NCI-H1930 (cell line): ENCODE results near the gene KCTD2.
"Not testable (repeated sequence)": the region's sequence is repeated elsewhere in the genome, so short reads cannot be mapped to it uniquely, and the experiment has no call there.

Source experiments
- DNase-seq, 2 experiments: peaks; one replicate each; lab custom pipeline; 2025; lab: John Stamatoyannopoulos, UW

The KCTD2 gene, protein sequence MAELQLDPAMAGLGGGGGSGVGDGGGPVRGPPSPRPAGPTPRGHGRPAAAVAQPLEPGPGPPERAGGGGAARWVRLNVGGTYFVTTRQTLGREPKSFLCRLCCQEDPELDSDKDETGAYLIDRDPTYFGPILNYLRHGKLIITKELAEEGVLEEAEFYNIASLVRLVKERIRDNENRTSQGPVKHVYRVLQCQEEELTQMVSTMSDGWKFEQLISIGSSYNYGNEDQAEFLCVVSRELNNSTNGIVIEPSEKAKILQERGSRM

DNA sequence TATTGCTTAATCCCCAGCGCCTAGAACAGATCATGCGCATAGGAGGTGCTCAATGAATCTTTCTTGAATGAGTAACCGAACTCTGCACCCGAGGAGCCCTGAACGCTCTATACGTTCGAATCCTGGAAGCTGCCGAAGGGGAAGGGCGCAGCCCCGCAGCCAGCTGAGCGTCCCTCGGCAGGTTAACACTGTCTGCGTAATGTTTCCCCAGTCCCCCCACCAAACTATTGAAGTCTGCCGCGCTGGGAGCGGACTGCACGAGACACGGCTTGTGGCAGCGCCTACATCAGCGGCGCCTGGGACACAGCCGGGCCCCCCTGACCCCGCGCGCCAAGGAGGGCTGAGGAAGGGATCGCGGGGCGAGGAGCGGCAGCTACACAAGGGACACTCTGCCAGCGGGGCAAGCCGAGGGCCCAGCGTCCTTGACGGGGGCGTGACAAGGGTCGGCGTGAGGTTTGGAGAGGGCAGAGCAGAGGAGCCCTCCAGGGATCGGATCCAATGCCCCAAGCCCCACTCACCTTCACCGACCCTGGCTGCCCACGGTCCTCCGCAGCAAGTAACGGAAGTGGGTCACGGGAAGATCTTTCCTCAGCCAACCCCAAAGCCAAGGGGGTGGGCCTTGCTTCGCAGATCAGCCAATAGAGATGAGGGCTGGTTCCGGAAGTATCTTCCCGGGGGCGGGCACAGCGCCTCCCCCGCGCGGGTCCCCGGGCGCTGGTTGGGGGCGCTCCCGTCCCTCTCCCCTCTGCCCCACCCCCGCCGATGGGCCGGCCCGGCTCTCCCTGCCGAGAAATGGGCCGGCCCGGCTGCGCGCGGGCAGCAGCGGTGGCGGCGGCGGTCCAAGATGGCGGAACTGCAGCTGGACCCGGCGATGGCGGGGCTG is at the start of gene KCTD2, which contains the start of gene ATP5PD:
Gene KCTD2 (plus strand): TSS at position 819 of the 883 bp plus-strand sequence. CDS start 26 bp downstream, at position 845.
Gene ATP5PD (minus strand): TSS at position 563 of the 883 bp plus-strand sequence. CDS start 4,319 bp downstream, outside the sequence.
- peak; percentile 95 to 97 for DNase-seq

- DNase-seq: no peak
Measured at GRCh38 chr17:74998783-74999182, 48.2 kb upstream of the KCTD2 start.

DNA sequence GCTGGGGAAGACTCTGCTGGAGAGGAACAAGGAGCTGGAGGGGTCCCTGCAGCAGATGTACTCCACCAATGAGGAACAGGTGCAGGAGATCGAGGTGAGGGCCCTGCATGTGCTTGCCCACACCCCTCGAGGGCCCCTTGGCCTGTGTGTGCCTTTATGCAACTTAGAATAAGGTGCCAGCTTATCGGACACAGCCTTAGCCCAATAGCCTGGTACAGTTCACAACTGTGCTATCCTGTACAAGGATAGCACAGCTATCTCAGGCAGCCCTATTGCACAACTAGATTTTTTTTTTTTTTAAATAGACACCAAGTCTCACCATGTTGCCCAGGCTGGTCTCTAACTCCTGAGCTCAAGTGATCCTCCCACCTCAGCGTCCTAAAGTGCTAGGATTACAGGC is 47.5 kb upstream of the KCTD2 start:
- no peak for DNase-seq

DNA sequence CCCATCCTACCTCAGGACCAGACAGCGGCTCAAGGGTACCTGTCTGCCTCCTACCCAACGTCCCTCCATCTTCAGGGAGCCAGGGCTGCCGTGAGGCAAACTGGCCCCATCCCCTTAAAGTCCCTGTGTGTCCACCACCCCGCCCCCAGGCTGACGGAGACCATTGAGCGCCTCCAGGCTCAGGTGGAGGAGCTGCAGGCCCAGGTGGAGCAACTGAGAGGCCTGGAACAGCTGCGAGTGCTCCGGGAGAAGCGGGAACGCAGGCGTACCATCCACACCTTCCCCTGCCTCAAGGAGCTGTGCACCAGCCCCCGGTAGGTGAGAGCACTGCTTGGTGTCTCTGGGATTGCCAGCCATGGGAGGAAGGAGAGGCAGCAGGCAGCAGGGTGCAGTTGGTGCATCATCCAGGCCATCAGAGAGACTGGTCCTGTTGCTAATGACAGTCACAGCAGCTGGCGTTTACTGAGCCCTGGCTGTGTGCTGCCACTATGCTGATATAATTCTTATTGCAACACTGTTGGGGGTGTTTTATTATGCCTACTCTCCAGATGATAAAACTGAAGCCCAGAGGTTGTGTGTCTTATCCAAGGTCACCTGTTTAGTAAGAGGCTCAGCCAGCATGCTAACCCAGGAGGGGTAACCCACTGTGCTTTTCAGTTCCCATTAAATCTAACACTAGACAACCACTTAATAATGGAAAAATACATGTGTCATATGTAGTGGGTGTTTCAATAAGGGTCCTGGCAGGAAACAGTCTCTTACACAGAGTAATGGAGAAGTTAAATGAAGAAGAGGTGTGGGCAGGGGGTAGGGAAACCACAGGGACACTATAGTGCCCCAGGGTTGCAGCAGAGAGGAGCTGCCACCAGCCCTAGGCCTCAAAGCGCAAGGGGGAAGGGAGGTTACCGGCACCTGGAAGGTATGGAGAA is 44.8 kb upstream of the KCTD2 start:
- DNase-seq: no peak

DNA sequence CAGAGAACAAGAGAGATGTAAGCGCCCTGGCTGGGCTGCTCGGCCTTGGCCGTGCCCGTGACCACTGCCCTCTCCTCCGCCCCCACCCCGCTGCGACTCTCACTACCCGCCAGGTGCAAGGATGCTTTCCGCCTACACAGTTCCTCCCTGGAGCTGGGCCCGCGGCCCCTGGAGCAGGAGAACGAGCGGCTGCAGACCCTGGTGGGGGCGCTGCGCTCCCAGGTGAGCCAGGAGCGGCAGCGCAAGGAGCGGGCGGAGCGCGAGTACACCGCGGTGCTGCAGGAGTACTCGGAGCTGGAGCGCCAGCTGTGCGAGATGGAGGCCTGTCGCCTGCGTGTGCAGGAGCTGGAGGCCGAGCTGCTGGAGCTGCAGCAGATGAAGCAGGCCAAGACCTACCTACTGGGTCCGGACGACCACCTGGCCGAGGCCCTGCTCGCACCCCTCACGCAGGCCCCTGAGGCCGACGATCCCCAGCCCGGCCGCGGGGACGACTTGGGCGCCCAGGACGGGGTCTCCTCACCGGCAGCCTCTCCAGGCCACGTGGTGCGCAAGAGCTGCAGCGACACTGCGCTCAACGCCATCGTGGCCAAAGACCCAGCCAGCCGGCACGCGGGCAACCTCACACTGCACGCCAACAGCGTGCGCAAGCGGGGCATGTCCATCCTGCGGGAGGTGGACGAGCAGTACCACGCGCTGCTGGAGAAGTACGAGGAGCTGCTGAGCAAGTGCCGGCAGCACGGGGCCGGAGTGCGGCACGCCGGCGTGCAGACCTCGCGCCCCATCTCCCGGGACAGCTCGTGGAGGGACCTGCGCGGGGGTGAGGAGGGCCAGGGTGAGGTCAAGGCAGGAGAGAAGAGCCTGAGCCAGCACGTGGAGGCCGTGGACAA is 43.7 kb upstream of the KCTD2 start:
- no peak for DNase-seq

- DNase-seq: no peak
Measured at GRCh38 chr17:75003957-75004355, 43.1 kb upstream of the KCTD2 start.

DNA sequence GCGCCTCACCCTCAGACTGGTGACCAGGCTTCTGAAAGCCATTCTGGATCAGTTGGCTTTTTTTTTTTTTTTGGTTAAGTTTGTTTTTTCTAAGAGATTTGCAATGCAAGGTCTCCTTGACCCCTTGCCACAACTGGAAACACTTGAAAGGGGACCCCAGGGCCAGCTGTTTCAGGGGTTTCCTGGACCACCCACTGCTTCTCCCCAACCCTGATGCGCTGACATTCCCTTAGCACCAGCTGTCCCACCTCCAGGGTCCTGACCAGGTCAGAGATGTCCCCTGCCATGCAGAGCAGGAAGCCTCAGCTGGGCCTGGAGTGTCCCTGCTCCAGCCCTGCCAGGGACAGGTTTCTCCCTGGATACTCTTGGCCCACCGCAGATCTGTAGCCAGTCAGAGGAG is 42.7 kb upstream of the KCTD2 start:
- no peak for DNase-seq

DNA sequence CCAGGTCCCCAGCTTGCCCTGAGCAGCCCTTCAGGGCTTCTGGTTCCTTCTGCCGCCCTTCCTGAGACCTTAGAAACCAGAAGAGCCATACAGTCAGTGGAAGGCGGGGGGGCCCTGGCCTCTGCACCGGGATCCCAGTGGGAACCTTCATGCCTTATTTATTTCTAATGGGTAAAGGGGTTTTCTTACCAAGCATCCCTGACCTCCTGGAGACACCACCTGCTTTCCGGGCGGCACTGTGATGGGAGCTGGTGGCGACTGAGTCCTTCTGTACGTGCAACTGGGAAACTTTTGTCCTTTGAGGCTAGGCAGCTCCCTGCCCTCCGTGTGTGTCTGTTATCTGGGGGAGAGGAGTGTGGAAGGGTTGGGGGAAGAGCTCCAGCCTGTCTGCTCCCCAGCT is 41.7 kb upstream of the KCTD2 start:
- DNase-seq: no peak

DNA sequence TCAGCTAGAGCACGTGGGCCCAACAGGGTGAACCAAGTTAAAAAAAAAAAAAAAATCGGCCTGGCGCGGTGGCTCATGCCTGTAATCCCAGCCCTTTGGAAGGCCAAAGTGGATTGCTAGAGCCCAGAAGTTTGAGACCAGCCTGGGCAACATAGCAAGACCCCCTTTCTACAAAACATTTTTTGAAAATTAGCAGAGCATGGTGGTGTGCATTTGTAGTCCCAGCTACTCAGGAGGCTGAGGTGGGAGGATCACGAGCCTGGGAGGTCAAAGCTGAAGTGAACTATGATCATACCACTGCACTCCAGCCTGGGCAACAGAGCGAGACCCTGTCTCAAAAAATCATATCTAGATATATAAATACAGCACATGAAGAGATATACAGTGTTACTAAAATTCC is 40.9 kb upstream of the KCTD2 start:
- not testable (repeated sequence) for DNase-seq

- no peak for DNase-seq
Measured at GRCh38 chr17:75006653-75007052, 40.4 kb upstream of the KCTD2 start.

DNA sequence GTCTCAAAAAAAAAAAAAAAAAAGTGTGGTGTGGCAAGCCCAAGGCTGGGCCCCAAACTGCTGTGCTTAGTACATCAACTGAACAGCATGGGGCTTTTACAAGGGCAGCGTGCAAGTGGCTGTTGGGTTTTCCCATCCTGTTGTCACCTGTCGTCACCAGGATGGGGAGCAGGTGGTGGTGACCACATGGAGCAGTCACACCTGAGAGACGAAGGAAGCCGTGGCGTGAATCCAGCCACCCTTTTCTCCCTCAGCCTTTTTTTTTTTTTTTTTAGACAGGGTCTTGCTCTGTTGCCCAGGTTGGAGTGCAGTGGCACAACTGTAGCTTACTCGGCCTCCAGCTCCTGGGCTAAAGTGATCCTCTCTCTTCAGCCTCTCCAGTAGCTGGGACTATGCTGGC is 38.7 kb upstream of the KCTD2 start:
- DNase-seq: no peak

DNA sequence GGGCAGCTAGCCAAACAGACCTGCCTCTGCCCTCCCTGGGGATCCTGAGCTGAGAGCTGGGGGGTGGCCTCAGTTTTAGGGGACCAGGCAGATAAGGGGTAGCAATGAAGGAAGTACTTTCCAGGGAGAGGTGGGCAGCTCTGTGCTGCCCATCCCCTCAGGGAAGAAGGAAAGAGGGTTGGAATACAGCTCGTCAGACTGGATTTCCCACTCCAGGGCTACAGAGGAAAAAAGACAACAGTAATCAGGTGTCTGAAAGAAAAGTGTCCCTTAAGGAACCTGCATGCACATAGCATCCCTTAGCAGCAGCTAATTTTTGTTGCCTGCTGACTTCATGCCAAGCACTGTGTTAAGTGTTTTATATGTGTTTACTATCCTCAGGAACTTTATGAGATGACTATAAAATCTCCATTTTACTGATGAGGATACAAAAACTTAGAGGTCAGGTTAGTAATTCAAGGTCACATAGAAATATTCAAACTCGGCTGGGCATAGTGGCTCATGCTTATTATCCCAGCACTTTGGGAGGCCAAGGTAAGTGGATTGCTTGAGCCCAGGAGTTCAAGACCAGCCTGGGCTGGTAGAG is 37.8 kb upstream of the KCTD2 start:
- DNase-seq: no peak

DNA sequence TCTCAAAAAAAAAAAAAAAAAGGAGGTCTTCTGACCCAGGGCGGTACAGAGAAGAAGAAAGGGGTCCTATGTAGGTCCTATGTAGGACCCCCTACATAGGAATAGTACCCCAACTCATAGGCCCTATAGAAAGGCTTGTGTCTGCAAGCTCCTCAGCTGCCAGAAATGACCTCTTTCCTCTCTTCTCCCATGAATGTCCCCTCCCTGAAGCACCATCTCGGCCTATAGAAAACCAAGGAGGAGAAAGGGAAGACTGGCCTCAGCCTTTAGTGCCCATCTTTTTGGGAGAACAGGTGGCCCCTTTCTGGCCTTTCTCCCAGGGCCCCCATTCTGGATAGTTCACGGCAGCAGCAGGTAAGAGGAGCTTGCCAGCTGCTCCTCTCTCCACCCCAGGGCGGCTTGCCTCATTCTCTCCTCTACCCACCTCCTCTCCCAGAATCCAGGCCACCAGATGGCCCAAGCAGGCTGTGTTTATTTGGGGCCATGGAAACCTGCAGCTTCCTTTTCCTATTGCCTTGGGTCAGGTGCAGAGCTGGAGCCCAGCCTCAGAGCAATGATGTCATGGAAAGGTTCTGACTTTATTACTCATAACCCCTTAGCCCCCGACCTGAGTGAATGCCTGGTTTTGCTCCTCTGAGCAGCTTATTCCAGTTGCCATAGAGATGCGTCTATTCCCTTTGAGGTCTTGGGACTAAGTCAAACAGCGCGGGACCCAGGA is 36.2 kb upstream of the KCTD2 start:
- peak in 1 of 2 experiments; percentile 46 for DNase-seq

- peak in 1 of 2 experiments; percentile 23 for DNase-seq
Measured at GRCh38 chr17:75011401-75012095, 35.5 kb upstream of the KCTD2 start.

DNA sequence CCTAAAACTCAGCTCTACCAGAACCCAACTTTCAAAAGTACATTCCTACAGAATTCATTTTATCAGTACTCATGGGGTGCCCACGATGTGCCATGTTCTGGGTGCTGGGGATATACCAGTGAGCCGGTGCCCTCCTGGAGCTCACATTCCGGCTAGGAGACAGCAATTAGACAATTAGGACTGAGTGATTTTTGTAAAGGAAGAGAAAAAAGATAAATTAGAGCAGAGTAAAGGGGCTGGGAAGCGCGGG is 35.0 kb upstream of the KCTD2 start:
- peak in 1 of 2 experiments; percentile 47 for DNase-seq

DNA sequence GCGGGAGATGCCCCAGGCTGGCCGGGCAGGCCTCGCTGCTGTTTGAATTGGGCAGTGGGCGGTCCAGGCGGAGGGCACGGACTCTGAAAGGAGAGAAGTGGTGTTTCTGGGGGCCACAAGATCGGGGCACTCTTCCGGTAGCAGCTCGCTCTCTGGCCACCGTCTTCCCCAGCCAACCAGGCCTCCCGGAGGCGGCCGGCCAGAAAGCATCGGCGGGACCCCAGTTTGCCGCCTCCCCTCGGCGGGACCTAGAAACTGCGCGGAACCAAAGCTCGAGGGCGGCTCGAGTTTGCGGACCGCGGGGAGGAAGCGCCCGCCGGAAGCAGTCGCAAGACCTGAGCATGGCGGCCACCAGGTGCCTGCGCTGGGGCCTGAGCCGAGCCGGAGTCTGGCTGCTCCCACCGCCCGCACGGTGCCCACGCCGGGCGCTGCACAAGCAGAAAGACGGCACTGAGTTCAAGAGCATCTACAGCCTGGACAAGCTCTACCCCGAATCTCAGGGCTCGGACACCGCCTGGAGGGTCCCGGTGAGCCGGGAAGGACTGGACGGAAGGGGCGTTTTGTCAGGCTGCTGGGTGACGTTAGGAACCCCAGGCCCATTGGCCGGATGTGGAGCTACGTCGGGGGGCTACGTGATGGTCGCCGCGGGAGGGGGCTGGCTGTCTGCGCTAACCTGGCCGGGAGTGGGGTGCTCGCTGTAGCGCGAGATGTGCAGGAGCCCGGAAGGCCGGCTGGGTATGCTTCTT is 34.5 kb upstream of the KCTD2 start, which contains the start of gene MRPL58:
Gene MRPL58 (plus strand): TSS at position 325 of the 746 bp plus-strand sequence. CDS start 17 bp downstream, at position 342.
- peak; percentile 85 to 86 for DNase-seq

- DNase-seq: no peak
Measured at GRCh38 chr17:75013092-75013559, 33.9 kb upstream of the KCTD2 start.

- no peak for DNase-seq
Measured at GRCh38 chr17:75019146-75019545, 27.9 kb upstream of the KCTD2 start.

- no peak for DNase-seq
Measured at GRCh38 chr17:75019710-75020109, 27.3 kb upstream of the KCTD2 start.
